ENCODE measurements around the gene BUB1B.

BUB1B gene

DNA sequence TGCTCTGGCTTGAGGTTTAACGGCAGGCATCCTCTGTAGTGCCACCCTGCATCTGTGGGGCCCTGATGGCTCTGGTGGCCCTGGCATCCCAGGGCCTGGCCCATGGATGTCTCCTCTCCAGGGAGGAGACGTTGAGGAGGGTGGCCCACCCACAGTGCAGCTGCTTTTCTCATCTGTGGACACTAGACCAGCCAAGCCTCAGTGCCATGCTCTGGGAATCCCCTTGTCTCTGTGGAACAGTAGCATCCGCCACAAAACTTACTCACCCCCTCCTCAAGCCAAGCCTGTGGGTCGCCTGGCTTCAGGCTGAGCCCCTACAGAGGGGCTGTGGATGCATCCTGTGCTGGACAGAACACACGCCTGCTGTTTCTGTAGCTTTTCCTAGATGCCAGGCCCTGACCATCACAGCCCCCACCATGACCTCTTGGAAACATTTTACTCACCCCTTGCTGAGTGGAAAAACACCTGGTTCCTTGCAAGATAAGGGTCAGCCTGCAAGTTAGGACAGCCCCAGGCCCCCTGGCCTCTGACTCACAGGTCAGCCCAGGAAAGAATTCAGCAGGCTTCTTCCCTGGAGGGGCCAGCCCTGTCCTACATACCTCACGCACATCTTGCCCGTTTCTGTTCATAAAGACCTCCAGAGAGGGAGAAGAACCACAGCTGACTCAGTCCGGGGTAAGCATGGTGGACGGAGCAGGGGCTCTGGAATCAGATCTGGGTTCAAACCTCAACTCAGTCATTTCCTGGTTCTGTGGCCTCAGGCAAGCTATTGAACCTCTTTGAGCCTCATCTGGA, 97.0 kb downstream of the BUB1B start:
- no peak for DNase-seq (ENCODE audit: low spot score)
- TF ChIP-seq, protein P1, sequence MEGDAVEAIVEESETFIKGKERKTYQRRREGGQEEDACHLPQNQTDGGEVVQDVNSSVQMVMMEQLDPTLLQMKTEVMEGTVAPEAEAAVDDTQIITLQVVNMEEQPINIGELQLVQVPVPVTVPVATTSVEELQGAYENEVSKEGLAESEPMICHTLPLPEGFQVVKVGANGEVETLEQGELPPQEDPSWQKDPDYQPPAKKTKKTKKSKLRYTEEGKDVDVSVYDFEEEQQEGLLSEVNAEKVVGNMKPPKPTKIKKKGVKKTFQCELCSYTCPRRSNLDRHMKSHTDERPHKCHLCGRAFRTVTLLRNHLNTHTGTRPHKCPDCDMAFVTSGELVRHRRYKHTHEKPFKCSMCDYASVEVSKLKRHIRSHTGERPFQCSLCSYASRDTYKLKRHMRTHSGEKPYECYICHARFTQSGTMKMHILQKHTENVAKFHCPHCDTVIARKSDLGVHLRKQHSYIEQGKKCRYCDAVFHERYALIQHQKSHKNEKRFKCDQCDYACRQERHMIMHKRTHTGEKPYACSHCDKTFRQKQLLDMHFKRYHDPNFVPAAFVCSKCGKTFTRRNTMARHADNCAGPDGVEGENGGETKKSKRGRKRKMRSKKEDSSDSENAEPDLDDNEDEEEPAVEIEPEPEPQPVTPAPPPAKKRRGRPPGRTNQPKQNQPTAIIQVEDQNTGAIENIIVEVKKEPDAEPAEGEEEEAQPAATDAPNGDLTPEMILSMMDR (IDR thresholded peaks at IDR 0.05; ENCODE audit: extremely low read depth, missing control alignments), result no peak

DNA sequence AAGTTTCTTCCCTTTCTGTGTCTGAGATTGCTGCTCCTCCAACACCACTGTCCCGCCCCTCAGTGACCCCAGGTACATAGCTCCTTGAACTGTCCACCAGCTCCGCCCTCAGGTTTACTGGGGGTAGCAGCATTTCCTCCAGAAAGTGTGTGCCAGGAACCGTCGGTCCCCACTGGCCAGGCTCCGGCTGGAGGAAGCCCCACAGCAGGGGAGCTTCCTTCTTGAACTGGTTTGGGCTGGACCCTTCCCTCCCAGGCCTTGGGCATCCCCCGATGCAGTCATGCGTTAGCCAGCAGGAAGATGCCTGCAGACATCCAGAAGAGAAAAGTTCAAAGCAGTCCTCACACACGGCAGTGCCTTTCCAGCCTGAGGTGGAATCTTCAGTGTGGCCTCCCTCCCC, 97.7 kb downstream of the BUB1B start:
- TF ChIP-seq, protein P1 (IDR thresholded peaks at IDR 0.05; ENCODE audit: extremely low read depth, missing control alignments), result no peak
- DNase-seq (ENCODE audit: low spot score), result no peak

DNA sequence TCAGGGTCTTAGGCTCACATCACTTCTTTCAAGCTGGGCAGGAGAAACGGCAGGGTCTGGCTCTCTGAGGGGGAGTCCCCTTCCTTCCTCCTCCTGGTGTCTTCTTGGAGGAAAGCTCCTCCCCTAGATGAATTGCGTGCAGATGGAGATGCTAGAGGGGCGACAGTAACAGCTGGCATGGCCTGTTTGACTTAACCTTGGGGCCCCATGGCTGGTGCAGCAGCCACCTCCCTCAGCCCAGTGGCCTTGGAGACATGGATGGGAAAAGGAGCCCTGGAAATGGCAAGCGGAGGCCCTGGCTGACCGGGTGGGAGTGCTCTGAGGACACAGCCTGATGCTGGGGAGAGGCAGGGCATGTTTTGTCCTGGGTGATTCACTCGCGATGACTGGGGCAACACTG, 98.2 kb downstream of the BUB1B start:
- DNase-seq (ENCODE audit: low spot score), result no peak
- TF ChIP-seq, protein P1 (IDR thresholded peaks at IDR 0.05; ENCODE audit: extremely low read depth, missing control alignments), result no peak

DNA sequence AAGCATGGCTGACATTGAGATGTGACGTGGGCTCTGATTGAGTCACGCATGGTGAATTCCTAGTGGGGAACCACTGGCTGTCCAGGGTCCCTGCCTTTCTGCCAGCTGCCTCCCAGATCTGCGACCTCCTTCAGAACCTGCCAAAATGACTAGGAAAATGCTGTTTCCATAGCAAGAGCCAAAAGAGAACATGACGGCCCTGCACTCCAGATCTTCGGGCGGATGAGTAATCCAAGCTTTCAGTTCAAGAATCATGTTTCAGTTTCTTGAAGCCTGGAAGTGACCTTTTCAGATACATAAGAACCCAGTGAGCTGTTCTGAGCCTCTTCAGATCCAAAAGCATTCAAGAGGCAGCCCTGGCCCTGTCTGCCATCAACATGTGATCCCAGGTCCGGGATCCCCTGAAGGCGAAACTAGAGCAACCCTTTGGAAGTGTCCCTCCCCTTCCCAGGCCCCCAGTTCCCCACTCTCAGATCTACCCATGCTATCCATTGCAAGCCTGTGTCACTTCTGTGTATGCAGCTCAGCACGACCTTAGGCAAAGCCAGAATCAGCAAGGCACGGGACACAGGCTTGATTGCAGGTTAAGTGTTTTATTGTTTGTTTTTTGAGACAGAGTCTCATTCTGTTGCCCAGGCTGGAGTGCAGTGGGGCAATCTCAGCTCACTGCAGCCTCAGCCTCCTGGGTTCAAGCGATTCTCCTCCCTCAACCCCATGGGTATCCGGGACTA, 102.3 kb downstream of the BUB1B start:
- TF ChIP-seq, protein P1 (IDR thresholded peaks at IDR 0.05; ENCODE audit: extremely low read depth, missing control alignments), result no peak
- DNase-seq (ENCODE audit: low spot score), result no peak

DNA sequence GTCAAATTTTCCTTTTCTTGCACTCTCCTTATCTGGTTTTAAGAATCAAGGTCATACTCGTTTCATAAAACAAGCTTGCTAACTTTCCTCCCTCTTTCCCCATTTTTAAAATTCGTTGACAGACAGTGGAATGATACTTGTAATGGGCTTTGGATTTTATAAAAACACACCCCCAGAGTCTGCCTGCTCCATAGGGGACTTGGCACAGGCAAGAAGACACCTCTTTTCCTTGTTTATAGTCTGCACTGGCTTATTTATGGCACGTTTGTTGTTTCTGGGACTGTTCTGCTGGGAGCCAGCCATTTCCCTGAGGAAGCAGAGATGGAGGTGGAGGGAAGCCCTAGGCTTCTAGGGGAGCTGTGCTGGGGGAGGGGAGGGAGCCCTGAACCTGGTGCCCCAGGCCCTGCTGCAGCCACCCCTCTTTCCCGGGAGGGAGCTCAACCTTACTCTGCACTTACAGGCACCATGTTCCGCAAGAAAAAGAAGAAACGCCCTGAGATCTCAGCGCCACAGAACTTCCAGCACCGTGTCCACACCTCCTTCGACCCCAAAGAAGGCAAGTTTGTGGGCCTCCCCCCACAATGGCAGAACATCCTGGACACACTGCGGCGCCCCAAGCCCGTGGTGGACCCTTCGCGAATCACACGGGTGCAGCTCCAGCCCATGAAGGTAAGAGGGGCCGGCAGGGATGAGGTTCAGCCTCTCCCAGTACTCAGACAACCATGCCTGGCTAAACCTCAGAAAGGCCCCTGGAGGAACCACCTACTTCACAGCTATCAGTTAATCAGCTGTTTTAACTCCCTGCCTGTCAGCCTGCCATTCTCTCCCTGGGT, 103.7 kb downstream of the BUB1B start:
- DNase-seq (ENCODE audit: low spot score), result no peak
- TF ChIP-seq, protein P1 (IDR thresholded peaks at IDR 0.05; ENCODE audit: extremely low read depth, missing control alignments), result no peak

DNA sequence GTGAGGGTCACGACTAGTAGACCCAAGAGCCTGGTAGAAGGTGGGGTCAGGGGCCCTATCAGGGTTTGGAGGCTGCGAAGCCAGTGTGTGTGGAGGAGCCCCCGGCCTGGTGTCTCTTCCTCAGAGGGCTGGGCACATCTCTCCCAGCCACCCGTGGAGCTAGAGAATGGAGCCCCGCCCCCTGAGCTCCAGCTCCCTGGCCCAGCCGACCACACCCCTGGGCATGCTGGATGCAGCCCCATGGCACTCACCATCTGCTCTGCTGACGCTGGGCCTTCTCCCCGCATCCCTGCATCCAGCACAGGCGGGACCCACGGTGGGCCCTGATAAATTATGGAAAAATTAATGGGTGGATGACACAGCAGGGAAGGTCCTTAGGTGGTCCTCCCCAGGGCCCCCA, 104.5 kb downstream of the BUB1B start:
- TF ChIP-seq, protein P1 (IDR thresholded peaks at IDR 0.05; ENCODE audit: extremely low read depth, missing control alignments), result no peak
- DNase-seq (ENCODE audit: low spot score), result no peak

Measured in GM20000 (cell line).